Transverse colon (tissue), 4 donors: Measurements from ENCODE around the gene RPS19BP1.

ENCODE experiments used
- CTCF ChIP-seq, 5 experiments: fragments of 200-600 bp in 3 of 5; fragments of 450-650 bp in 2 of 5; sonication (generic) in 3 of 5; IDR thresholded peaks; 1 replicate in 2 of 5; 2 replicates in 3 of 5; pipeline ENCODE4 v1.5.1; 2016 to 2017; ENCODE audit warnings: antibody characterized with exemption in 5 of 5, inconsistent platforms in 3 of 5, mild to moderate bottlenecking in 2 of 5, moderate library complexity in 1 of 5
- EP300 ChIP-seq: sonication (generic); formaldehyde crosslinking; IDR thresholded peaks from one replicate; pipeline ENCODE4 v1.6.1; 2017; ENCODE audit warnings: antibody characterized with exemption, low read depth
- POLR2A ChIP-seq: fragments of 450-650 bp; IDR thresholded peaks from one replicate; pipeline ENCODE4 v1.6.1; 2016; ENCODE audit warnings: antibody characterized with exemption, mild to moderate bottlenecking, moderate library complexity
- POLR2AphosphoS5 ChIP-seq, 3 donors: sonication (generic); formaldehyde crosslinking; IDR thresholded peaks; one replicate each; pipeline ENCODE4 v1.6.1; 2016; ENCODE audit warnings: antibody characterized with exemption in 3 of 3

- TF ChIP-seq POLR2AphosphoS5 (IDR thresholded peaks at IDR 0.05): no peak
- TF ChIP-seq POLR2A: no peak
- no peak for TF ChIP-seq CTCF (IDR thresholded peaks at IDR 0.05)
- TF ChIP-seq EP300: no peak
Measured at GRCh38 chr22:39574779-39575551, 42.4 kb upstream of the RPS19BP1 start.
